ENCODE measurements around the gene DCP1A. TPM values are rescaled to one million over a fixed set of nuclear protein-coding genes. Genes with fewer than 3 reads are reported as not detected.
"Not testable (repeated sequence)": the region's sequence is repeated elsewhere in the genome, so short reads cannot be mapped to it uniquely, and the experiment has no call there.

The DCP1A gene
- total and polyA plus RNA-seq, 9 of the 15 experiments (the other 6 are each of a cell fraction or from before 2014, with no cell fraction given), result 6.6 to 33.7 (median 13.3) TPM

DNA sequence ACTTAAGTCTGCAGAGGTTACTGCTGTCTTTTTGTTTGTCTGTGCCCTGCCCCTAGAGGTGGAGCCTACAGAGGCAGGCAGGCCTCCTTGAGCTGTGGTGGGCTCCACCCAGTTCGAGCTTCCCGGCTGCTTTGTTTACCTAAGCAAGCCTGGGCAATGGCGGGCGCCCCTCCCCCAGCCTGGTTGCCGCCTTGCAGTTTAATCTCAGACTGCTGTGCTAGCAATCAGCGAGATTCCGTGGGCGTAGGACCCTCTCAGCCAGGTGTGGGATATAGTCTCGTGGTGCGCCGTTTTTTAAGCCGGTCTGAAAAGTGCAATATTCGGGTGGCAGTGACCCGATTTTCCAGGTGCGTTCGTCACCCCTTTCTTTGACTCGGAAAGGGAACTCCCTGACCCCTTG, 23.4 kb upstream of the DCP1A start:
- FAIRE-seq; POLR2A ChIA-PET; BruUV-seq (replicated peaks); H3K4me1 ChIP-seq (replicated peaks in 1 of 2; ENCODE audit: control insufficient read depth in 2 of 2, insufficient read depth in 2 of 2, low read length in 2 of 2); H3K9me1 ChIP-seq (ENCODE audit: control insufficient read depth, insufficient read depth, low read length); H3K36me3 ChIP-seq (ENCODE audit: control insufficient read depth, insufficient read depth, low read length); H3K27me3 ChIP-seq (ENCODE audit: control insufficient read depth in 2 of 2, insufficient read depth in 2 of 2, low read length in 2 of 2); H3K4me3 ChIP-seq; H3K9me3 ChIP-seq (replicated peaks; ENCODE audit: control insufficient read depth, insufficient read depth, low read depth, low read length); H4K20me1 ChIP-seq (replicated peaks; ENCODE audit: control insufficient read depth, insufficient read depth, low read length); H3K27ac ChIP-seq (ENCODE audit: extremely low read depth, low read depth, low read length); DNase-seq (ENCODE audit: extremely low read depth in 1 of 4, low spot score in 3 of 4); H2AFZ ChIP-seq (ENCODE audit: low read depth, low read length); ATAC-seq; CTCF ChIA-PET (ENCODE audit: low intra/inter-chr PET ratio); H3K9ac ChIP-seq (ENCODE audit: insufficient read depth in 1 of 2, low read depth in 2 of 2, low read length in 2 of 2); H3K79me2 ChIP-seq (ENCODE audit: control insufficient read depth, insufficient read depth, low read length): not testable (repeated sequence)
- intact Hi-C loops (cut with micrococcal nuclease) (loop anchor here (5.0 kb wide), 1 partner anchor 73 kb away; no protein-coding TSS in a partner anchor), in situ Hi-C loops (cut with MboI) (loop anchor here (10.0 kb wide), 1 partner anchor 344 kb away; no protein-coding TSS in a partner anchor)
- H3K4me2 ChIP-seq (ENCODE audit: insufficient read depth, low read length), result peak overlapping the region; percentile 50
- WGBS (ENCODE audit: insufficient coverage, low coverage, missing lambda C conversion rate), result 37% methylated on average over 6 of the region's 17 CpGs
- peak; percentile 19 for TF ChIP-seq HNRNPLL (IDR thresholded peaks at IDR 0.05; ENCODE audit: low read depth, low read length, poor library complexity, severe bottlenecking)

GRCh38 chr3:53361852-53362251, 14.5 kb upstream of the DCP1A start:
- Histone ChIP-seq H3K36me3 (ENCODE audit: control insufficient read depth, insufficient read depth, low read length) (no peaks in the 10 kb centered on the region), H3K9ac (ENCODE audit: insufficient read depth in 1 of 2, low read depth in 2 of 2, low read length in 2 of 2) (no peak overlapping the region), H2AFZ (ENCODE audit: low read depth, low read length) (no peak overlapping the region), H3K9me1 (ENCODE audit: control insufficient read depth, insufficient read depth, low read length) (no peaks in the 10 kb centered on the region), H3K4me1 (replicated peaks in 1 of 2; ENCODE audit: control insufficient read depth in 2 of 2, insufficient read depth in 2 of 2, low read length in 2 of 2) (peaks cover 0 to 6% of the 10 kb centered on the region in 2 experiments; a peak in 2 of 5 replicates), H3K9me3 (replicated peaks; ENCODE audit: control insufficient read depth, insufficient read depth, low read depth, low read length) (no peaks in the 10 kb centered on the region), H3K27ac (ENCODE audit: extremely low read depth, low read depth, low read length) (no peak overlapping the region), H3K79me2 (ENCODE audit: control insufficient read depth, insufficient read depth, low read length) (no peaks in the 10 kb centered on the region), H3K4me3 (no peak overlapping the region), H4K20me1 (replicated peaks; ENCODE audit: control insufficient read depth, insufficient read depth, low read length) (no peaks in the 10 kb centered on the region), H3K4me2 (ENCODE audit: insufficient read depth, low read length) (no peak overlapping the region), H3K27me3 (ENCODE audit: control insufficient read depth in 2 of 2, insufficient read depth in 2 of 2, low read length in 2 of 2) (no peaks in the 10 kb centered on the region)
- in situ Hi-C loops (cut with MboI) (no loop called here), intact Hi-C loops (cut with micrococcal nuclease) (no loop called here)
- 64% methylated on average over 3 of the region's 3 CpGs for WGBS (ENCODE audit: insufficient coverage, low coverage, missing lambda C conversion rate)
- BruUV-seq (replicated peaks), result no TSS peak
- DNase-seq (ENCODE audit: extremely low read depth in 1 of 4, low spot score in 3 of 4) (no peak), ATAC-seq (no peak), FAIRE-seq (no peak)
- ChIA-PET POLR2A (no interaction called here), CTCF (ENCODE audit: low intra/inter-chr PET ratio) (no interaction called here)
- TF ChIP-seq IRF2 (CRISPR knock-in tag; IDR thresholded peaks at IDR 0.05), result no peak
- TF ChIP-seq ZBTB12 (CRISPR knock-in tag; IDR thresholded peaks at IDR 0.05), result no peak
- no peak for TF ChIP-seq NR2C1 (IDR thresholded peaks at IDR 0.05)
- TF ChIP-seq NR2C1 (tag; IDR thresholded peaks at IDR 0.05), result no peak
- TF ChIP-seq HNRNPL (IDR thresholded peaks at IDR 0.05; ENCODE audit: low read depth, low read length), result no peak
- no peak for TF ChIP-seq ZNF316 (IDR thresholded peaks at IDR 0.05)
- no peak for TF ChIP-seq NFIC (IDR thresholded peaks at IDR 0.05)
- TF ChIP-seq HDAC3 (IDR thresholded peaks at IDR 0.05; ENCODE audit: borderline replicate concordance, partially characterized antibody), result no peak
- TF ChIP-seq SLC30A9 (CRISPR knock-in tag; IDR thresholded peaks at IDR 0.05), result no peak
- no peak for TF ChIP-seq UBTF (IDR thresholded peaks at IDR 0.05; ENCODE audit: borderline replicate concordance in 1 of 2, low read depth in 2 of 2, low read length in 2 of 2)

All from K562 (cell line).